Adrenal gland (tissue), 12 donors: ENCODE results near the gene RIC3. TPM values are rescaled to one million over a fixed set of nuclear protein-coding genes. Genes with fewer than 3 reads are reported as not detected.

Source experiments
- DNase-seq, 7 donors: peaks; one replicate each; pipeline ENCODE4 v3.0.0-alpha.2; 2019 to 2020
- H3K27ac ChIP-seq, 5 donors: fragments of 200-600 bp; sonication (generic) in 4 of 5; 1 replicate in 3 of 5; 2 replicates in 2 of 5; pipeline versions ENCODE4 v1.5.1 to v1.8.0; 2016 to 2020; ENCODE audit warnings: mild to moderate bottlenecking in 1 of 5
- H3K27me3 ChIP-seq: fragments of 200-600 bp; 2 replicates; pipeline ENCODE4 v1.8.0; 2021
- H3K36me3 ChIP-seq, 2 donors: fragments of 200-600 bp; replicated peaks in 1 of 2; 1 replicate in 1 of 2; 2 replicates in 1 of 2; pipeline versions ENCODE4 v1.5.1 to v1.8.0; 2018 to 2022
- H3K4me1 ChIP-seq, 2 donors: fragments of 200-600 bp; replicated peaks in 1 of 2; 1 replicate in 1 of 2; 2 replicates in 1 of 2; pipeline versions ENCODE4 v1.5.1 to v1.8.0; 2018 to 2021
- H3K4me3 ChIP-seq, 4 donors: fragments of 200-600 bp; sonication (generic) in 3 of 4; one replicate each; pipeline ENCODE4 v1.5.1; 2016 to 2018
- H3K9me3 ChIP-seq, 3 donors: fragments of 200-600 bp; sonication (generic) in 1 of 3; replicated peaks in 1 of 3; 1 replicate in 2 of 3; 2 replicates in 1 of 3; pipeline versions ENCODE4 v1.5.1 to v1.8.0; 2016 to 2021
- POLR2A ChIP-seq, 2 donors: fragments of 450-650 bp; IDR thresholded peaks; one replicate each; pipeline ENCODE4 v1.6.1; 2017; ENCODE audit warnings: antibody characterized with exemption in 2 of 2, mild to moderate bottlenecking in 2 of 2, moderate library complexity in 1 of 2
- WGBS, 4 donors: extraction: QIAGEN DNeasy Blood & Tissue Kit in 2 of 4; methylation state at CpG; one replicate each; pipeline versions ENCODE4 v1.1.5 to v1.1.7; 2013 to 2017; 5-methylcytosine and 5-hydroxymethylcytosine counted together
- intact Hi-C, 2 donors: fragments of 100-400 bp; cut with DNase I; formaldehyde crosslinking; loops; one replicate each; pipeline versions ENCODE4 v1.14.1 to v1.15.0; 2022 to 2023
- polyA plus RNA-seq, 3 donors: library from polyadenylated mRNA; stranded (reverse); fragments of 200-250 nt in 2 of 3; fragments of 350-450 nt in 1 of 3; fragmentation: Illumina TruSeq in 1 of 3; extraction: RNeasy Lipid Tissue Mini Kit (QIAGEN cat#74804) in 1 of 3; gene quantifications; one replicate each; pipeline ENCODE4 v1.2.3, GENCODE V29; 2013 to 2014
- total RNA-seq, 9 donors: library from RNA; depleted of rRNA in 4 of 9; stranded (reverse); fragments of >200 nt in 4 of 9; fragments of 120-200 nt in 1 of 9; fragmentation: NEBNext Ultra II Directional in 1 of 9; extraction: Animal tissue kit (Norgen Biotek cat#: 25700) in 1 of 9; gene quantifications; one replicate each; pipeline versions ENCODE4 v1.1.0 to v1.2.4, GENCODE V29; 2013 to 2023
- TF ChIP-seq, protein P1 (sequence below), 6 experiments: fragments of 450-650 bp in 4 of 6; fragments of 200-600 bp in 2 of 6; sonication (generic) in 1 of 6; IDR thresholded peaks; 1 replicate in 5 of 6; 2 replicates in 1 of 6; pipeline versions ENCODE4 v1.5.1 to v1.8.0; 2016 to 2021; ENCODE audit warnings: antibody characterized with exemption in 6 of 6, mild to moderate bottlenecking in 2 of 6, moderate library complexity in 1 of 6
- donor health status: healthy with polysubstance abuse.
- donor health status: Bipolar disorder and iron deficiency.
- donor health status: DM: yes; HTN: yes; CAD: no.
- donor health status: DM: no; HTN: no; CAD: no.
- donor health status: DM: no; HTN: no; CAD: no.
- donor health status: DM: yes; HTN: yes; CAD: no.

Gene RIC3
- total and polyA plus RNA-seq, 12 donors, result 11.0 to 45.5 (median 29.4) TPM

DNA sequence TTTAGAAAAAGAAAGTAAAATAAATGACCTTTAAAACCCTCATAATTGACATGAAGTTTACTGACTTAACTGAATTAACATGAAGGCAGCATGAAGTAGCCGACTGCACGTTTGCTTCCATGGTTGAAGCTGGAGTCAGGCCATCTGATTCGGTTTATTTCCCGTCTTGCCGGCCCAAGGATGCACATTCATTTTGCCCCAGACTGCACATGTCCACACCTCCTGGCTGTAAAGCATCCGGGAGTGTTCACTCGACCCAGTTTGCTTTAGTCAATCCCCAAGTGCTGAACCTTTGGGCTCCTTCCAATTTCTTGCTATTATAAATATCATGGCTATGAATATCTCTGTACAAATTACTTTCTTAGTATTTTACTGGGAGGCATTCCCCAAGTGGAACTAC, 105.5 kb downstream of the RIC3 start:
- Histone ChIP-seq H3K27ac (peak overlapping the region; percentile 48 to 90 (median 87)), H3K4me3 (no peak overlapping the region), H3K27me3 (no peaks in the 10 kb centered on the region), H3K9me3 (no peaks in the 10 kb centered on the region), H3K4me1 (peaks cover 24 to 42% of the 10 kb centered on the region in 2 donors), H3K36me3 (no peaks in the 10 kb centered on the region)
- 18 to 31% (median 22%) methylated on average over 7 of the region's 7 CpGs for WGBS, 4 donors
- TF ChIP-seq, protein P1, sequence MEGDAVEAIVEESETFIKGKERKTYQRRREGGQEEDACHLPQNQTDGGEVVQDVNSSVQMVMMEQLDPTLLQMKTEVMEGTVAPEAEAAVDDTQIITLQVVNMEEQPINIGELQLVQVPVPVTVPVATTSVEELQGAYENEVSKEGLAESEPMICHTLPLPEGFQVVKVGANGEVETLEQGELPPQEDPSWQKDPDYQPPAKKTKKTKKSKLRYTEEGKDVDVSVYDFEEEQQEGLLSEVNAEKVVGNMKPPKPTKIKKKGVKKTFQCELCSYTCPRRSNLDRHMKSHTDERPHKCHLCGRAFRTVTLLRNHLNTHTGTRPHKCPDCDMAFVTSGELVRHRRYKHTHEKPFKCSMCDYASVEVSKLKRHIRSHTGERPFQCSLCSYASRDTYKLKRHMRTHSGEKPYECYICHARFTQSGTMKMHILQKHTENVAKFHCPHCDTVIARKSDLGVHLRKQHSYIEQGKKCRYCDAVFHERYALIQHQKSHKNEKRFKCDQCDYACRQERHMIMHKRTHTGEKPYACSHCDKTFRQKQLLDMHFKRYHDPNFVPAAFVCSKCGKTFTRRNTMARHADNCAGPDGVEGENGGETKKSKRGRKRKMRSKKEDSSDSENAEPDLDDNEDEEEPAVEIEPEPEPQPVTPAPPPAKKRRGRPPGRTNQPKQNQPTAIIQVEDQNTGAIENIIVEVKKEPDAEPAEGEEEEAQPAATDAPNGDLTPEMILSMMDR (IDR thresholded peaks at IDR 0.05), result no peak
- TF ChIP-seq POLR2A (IDR thresholded peaks at IDR 0.05), result no peak
- peak; percentile 47 to 86 (median 79) for DNase-seq
- intact Hi-C loops, result no loop called here

DNA sequence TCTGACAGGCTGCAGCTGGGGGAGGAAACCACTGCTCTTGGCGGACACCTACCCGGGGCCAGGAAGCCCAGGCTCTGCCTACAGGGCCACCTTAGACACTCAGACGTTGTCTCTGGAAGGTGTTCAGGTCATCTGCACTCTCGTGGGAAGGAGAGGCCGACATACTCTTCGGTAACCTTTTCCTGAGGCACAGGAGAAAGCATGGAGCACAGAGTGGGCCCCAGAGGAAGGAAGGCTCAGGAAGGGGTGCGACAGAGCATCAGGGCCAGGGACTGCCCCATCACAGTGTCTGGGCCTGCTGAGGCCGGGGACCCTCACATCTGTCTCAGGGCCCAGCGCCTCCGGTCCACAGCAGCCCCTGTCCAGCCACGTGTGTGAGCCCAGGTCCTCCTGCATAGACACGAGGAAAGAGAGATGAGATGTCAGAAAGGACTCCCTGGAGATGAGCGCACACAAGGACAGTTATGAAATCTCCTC, 106.0 kb downstream of the RIC3 start:
- Histone ChIP-seq H3K27ac (peak overlapping the region; percentile 48 to 90 (median 87)), H3K36me3 (no peaks in the 10 kb centered on the region), H3K4me3 (no peak overlapping the region), H3K9me3 (no peaks in the 10 kb centered on the region), H3K27me3 (no peaks in the 10 kb centered on the region), H3K4me1 (peaks cover 18 to 39% of the 10 kb centered on the region in 2 donors)
- 52 to 71% (median 71%) methylated on average over 7 to 13 of the region's 13 CpGs for WGBS, 4 donors
- peak in 4 of 7 donors; percentile 47 to 56 (median 52) for DNase-seq
- intact Hi-C loops, result no loop called here
- TF ChIP-seq, protein P1 (IDR thresholded peaks at IDR 0.05), result no peak
- TF ChIP-seq POLR2A (IDR thresholded peaks at IDR 0.05), result no peak

DNA sequence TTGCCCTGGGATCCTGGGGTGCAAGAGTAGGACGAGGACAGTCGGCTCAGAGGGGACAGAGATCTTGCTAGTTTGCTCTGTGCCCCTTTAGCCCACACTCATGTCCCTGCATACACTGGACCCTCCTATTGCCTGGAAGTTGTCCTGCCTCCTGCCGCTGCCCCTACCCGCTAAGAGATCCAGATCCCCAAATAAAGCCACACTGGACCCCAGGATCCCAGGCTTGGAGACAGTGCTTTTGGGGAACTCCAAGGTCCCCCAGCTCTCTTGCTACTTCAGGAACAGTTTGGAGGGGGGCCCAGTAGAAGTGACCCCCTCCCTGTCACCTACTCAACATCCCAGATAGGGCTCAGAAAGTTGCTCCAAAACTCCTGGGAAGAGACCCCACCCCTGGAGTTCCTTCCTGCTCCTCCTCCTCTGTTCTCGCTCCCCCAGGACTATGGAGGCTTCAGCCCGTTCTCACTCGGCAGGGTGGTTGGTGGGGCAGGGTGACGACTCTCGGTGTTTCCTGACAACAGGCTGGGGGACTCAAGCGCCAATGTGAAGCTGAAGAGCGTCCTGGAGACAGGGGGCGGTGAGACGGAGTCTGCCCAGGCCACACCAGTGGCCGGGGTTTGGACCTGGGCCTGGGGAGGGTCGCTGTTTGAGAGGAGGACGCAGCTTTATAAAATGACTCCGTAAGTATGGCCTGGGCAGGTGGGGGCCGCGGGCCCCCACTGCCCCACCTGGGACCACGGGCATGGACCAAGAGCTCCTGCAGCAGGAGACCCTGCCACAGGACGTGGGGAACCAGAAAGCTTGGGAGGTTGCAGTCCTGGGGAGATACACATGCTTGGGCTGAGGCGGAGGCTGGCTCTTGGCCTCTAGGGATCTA, 107.0 kb downstream of the RIC3 start:
- intact Hi-C loops, result no loop called here
- no peaks in the 10 kb centered on the region for H3K27me3 ChIP-seq
- TF ChIP-seq, protein P1 (IDR thresholded peaks at IDR 0.05), result no peak
- no peak for TF ChIP-seq POLR2A (IDR thresholded peaks at IDR 0.05)
- H3K36me3 ChIP-seq, result no peaks in the 10 kb centered on the region
- H3K9me3 ChIP-seq, result no peaks in the 10 kb centered on the region
- peaks cover 20 to 44% of the 10 kb centered on the region in 2 donors for H3K4me1 ChIP-seq
- 91 to 95% (median 94%) methylated on average over 12 to 22 of the region's 22 CpGs for WGBS, 4 donors
- H3K4me3 ChIP-seq, result no peak overlapping the region
- peak in 2 of 7 donors; percentile 16 to 46 for DNase-seq
- peak overlapping the region in 3 of 5 donors; percentile 87 to 90 (median 89) for H3K27ac ChIP-seq

DNA sequence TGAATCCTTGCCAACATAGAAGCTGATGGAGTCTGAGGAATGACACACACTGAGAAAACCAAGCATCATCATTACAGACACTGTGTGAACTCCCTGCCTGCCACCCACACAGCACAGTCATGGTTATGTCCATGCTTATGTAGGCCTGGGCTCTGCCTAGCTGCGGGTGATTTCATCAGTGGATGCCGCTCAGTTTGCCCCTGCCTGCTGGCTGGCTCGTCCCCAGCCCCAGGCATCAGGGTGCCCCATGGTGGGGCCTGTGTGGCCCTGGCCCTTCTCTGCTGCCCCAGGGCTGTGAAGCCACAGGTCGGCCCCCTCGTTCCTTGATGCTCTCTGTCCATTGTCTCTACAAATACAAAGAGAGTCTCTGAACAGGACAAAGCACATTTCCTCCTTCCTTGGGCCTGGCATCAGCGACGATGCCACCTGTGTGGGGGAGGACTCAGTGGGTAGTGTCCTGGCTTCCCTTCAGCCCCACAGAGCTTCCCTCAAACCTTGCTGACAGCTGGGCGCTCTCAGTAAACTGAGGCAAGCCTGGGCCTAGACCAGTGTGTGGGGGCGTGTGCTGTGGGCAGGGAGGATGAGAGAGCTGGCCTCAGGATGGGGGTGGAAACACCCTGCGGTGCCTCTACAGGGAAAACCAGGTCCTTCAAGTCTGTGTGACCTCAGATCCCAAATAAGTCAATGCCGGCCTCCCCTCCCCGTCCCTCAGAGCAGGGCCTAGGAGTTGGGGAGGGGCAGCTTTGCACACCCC, 107.8 kb downstream of the RIC3 start:
- 84 to 97% (median 92%) methylated on average over 11 to 12 of the region's 12 CpGs for WGBS, 4 donors
- TF ChIP-seq POLR2A (IDR thresholded peaks at IDR 0.05), result no peak
- TF ChIP-seq, protein P1 (IDR thresholded peaks at IDR 0.05), result no peak
- intact Hi-C loops, result no loop called here
- Histone ChIP-seq H3K9me3 (no peaks in the 10 kb centered on the region), H3K27ac (no peak overlapping the region), H3K4me1 (peaks cover 22 to 44% of the 10 kb centered on the region in 2 donors), H3K27me3 (no peaks in the 10 kb centered on the region), H3K4me3 (no peak overlapping the region), H3K36me3 (no peaks in the 10 kb centered on the region)
- DNase-seq, result peak in 2 of 7 donors; percentile 16 to 65
